ENCODE measurements around the gene EYA4.

Gene EYA4

GRCh38 chr6:133247581-133247980, 6.4 kb downstream of the EYA4 start:
- Histone ChIP-seq H3K9me3 (replicated peaks; ENCODE audit: insufficient read depth, low read length) (no peaks in the 10 kb centered on the region), H3K27me3 (replicated peaks; ENCODE audit: insufficient read depth, low read length) (no peaks in the 10 kb centered on the region), H3K79me2 (ENCODE audit: low read length) (peaks cover 84% of the 10 kb centered on the region), H3K9me2 (replicated peaks; ENCODE audit: insufficient read depth, low read length) (no peaks in the 10 kb centered on the region), H3F3A (ENCODE audit: insufficient read depth, low read length) (no peaks in the 10 kb centered on the region), H3K4me1 (ENCODE audit: low read length) (no peaks in the 10 kb centered on the region), H3K9ac (ENCODE audit: low read length) (no peak overlapping the region), H4K20me1 (ENCODE audit: insufficient read depth, low read length) (no peaks in the 10 kb centered on the region), H2AFZ (ENCODE audit: low read length) (no peak overlapping the region), H3K4me3 (ENCODE audit: low read length) (no peak overlapping the region), H3K4me2 (ENCODE audit: low read depth, low read length) (no peak overlapping the region), H3K36me3 (replicated peaks; ENCODE audit: insufficient read depth, low read length) (no peaks in the 10 kb centered on the region), H3K27ac (ENCODE audit: low read length) (no peak overlapping the region)
- no peak for DNase-seq
- TF ChIP-seq EZH2phosphoT487 (IDR thresholded peaks at IDR 0.05; ENCODE audit: low read length) = no peak
- TF ChIP-seq CTCF (IDR thresholded peaks at IDR 0.05; ENCODE audit: low read length) = no peak
- no peak for TF ChIP-seq EZH2 (optimal IDR thresholded peaks at IDR 0.05; ENCODE audit: low read depth, low read length)

DNA sequence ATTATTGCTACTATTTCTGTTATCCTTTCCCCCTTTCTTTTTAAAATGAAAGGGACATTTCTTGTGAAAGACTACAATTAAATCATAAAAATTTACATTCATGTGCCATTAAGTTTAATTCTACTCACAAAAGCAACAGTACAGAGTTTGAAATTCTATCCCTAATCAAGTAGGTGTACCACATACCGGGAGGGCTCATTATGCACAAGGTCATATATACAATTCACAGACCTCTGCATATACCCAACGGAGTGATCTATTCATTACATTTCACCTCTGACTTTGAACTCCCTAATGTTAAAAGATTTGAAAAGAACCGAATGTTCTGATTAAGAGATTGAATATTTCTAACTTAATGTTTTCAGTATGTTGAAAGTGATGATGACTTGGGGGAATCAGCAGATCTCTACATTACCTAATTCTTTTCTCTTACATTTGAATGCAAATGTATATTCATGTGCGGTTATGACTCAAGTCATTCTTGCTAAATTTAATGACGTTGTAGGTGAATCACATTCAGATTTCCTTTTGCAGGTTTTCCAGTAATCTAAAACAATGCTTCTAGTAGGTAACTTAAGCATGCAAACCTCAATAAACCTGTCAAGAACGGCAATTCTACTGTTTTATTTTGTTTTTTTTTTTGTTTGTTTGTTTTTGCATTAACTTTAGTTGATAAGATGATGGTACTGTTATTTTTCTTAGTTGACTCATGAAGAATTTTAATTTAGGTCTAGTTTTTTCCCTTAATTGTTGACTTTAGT, 7.3 kb downstream of the EYA4 start:
- TF ChIP-seq EZH2 (optimal IDR thresholded peaks at IDR 0.05; ENCODE audit: low read depth, low read length) (no peak), EZH2phosphoT487 (IDR thresholded peaks at IDR 0.05; ENCODE audit: low read length) (no peak), CTCF (IDR thresholded peaks at IDR 0.05; ENCODE audit: low read length) (no peak)
- H3K9me3 ChIP-seq (replicated peaks; ENCODE audit: insufficient read depth, low read length) = no peaks in the 10 kb centered on the region
- no peak overlapping the region for H3K4me3 ChIP-seq (ENCODE audit: low read length)
- H3K9me2 ChIP-seq (replicated peaks; ENCODE audit: insufficient read depth, low read length) = no peaks in the 10 kb centered on the region
- H4K20me1 ChIP-seq (ENCODE audit: insufficient read depth, low read length) = no peaks in the 10 kb centered on the region
- H3K4me2 ChIP-seq (ENCODE audit: low read depth, low read length) = no peak overlapping the region
- H3K27me3 ChIP-seq (replicated peaks; ENCODE audit: insufficient read depth, low read length) = no peaks in the 10 kb centered on the region
- H3K27ac ChIP-seq (ENCODE audit: low read length) = no peak overlapping the region
- DNase-seq = no peak
- H2AFZ ChIP-seq (ENCODE audit: low read length) = no peak overlapping the region
- no peak overlapping the region for H3K9ac ChIP-seq (ENCODE audit: low read length)
- H3K79me2 ChIP-seq (ENCODE audit: low read length) = peaks cover 82% of the 10 kb centered on the region
- H3K36me3 ChIP-seq (replicated peaks; ENCODE audit: insufficient read depth, low read length) = no peaks in the 10 kb centered on the region
- H3F3A ChIP-seq (ENCODE audit: insufficient read depth, low read length) = no peaks in the 10 kb centered on the region
- no peaks in the 10 kb centered on the region for H3K4me1 ChIP-seq (ENCODE audit: low read length)

- no peak overlapping the region for H3K27ac ChIP-seq (ENCODE audit: low read length)
- H3K79me2 ChIP-seq (ENCODE audit: low read length) = peaks cover 66% of the 10 kb centered on the region
- no peaks in the 10 kb centered on the region for H3K9me2 ChIP-seq (replicated peaks; ENCODE audit: insufficient read depth, low read length)
- no peaks in the 10 kb centered on the region for H3F3A ChIP-seq (ENCODE audit: insufficient read depth, low read length)
- H3K36me3 ChIP-seq (replicated peaks; ENCODE audit: insufficient read depth, low read length) = no peaks in the 10 kb centered on the region
- no peak overlapping the region for H3K4me2 ChIP-seq (ENCODE audit: low read depth, low read length)
- no peak overlapping the region for H2AFZ ChIP-seq (ENCODE audit: low read length)
- no peaks in the 10 kb centered on the region for H3K27me3 ChIP-seq (replicated peaks; ENCODE audit: insufficient read depth, low read length)
- H3K4me1 ChIP-seq (ENCODE audit: low read length) = no peaks in the 10 kb centered on the region
- no peaks in the 10 kb centered on the region for H4K20me1 ChIP-seq (ENCODE audit: insufficient read depth, low read length)
- no peak for DNase-seq
- H3K4me3 ChIP-seq (ENCODE audit: low read length) = no peak overlapping the region
- H3K9me3 ChIP-seq (replicated peaks; ENCODE audit: insufficient read depth, low read length) = no peaks in the 10 kb centered on the region
- no peak for TF ChIP-seq EZH2phosphoT487 (IDR thresholded peaks at IDR 0.05; ENCODE audit: low read length)
- TF ChIP-seq CTCF (IDR thresholded peaks at IDR 0.05; ENCODE audit: low read length) = no peak
- no peak for TF ChIP-seq EZH2 (optimal IDR thresholded peaks at IDR 0.05; ENCODE audit: low read depth, low read length)
- no peak overlapping the region for H3K9ac ChIP-seq (ENCODE audit: low read length)
Observed at GRCh38 chr6:133251688-133252087, 10.5 kb downstream of the EYA4 start.

Data from MM.1S (cell line).